ENCODE results near the gene SOSTDC1. TPM values are rescaled to one million over a fixed set of nuclear protein-coding genes. Genes with fewer than 3 reads are reported as not detected.
"Not testable (repeated sequence)": the region's sequence is repeated elsewhere in the genome, so short reads cannot be mapped to it uniquely, and the experiment has no call there.

SOSTDC1 gene, protein sequence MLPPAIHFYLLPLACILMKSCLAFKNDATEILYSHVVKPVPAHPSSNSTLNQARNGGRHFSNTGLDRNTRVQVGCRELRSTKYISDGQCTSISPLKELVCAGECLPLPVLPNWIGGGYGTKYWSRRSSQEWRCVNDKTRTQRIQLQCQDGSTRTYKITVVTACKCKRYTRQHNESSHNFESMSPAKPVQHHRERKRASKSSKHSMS
- total RNA-seq = not detected

DNA sequence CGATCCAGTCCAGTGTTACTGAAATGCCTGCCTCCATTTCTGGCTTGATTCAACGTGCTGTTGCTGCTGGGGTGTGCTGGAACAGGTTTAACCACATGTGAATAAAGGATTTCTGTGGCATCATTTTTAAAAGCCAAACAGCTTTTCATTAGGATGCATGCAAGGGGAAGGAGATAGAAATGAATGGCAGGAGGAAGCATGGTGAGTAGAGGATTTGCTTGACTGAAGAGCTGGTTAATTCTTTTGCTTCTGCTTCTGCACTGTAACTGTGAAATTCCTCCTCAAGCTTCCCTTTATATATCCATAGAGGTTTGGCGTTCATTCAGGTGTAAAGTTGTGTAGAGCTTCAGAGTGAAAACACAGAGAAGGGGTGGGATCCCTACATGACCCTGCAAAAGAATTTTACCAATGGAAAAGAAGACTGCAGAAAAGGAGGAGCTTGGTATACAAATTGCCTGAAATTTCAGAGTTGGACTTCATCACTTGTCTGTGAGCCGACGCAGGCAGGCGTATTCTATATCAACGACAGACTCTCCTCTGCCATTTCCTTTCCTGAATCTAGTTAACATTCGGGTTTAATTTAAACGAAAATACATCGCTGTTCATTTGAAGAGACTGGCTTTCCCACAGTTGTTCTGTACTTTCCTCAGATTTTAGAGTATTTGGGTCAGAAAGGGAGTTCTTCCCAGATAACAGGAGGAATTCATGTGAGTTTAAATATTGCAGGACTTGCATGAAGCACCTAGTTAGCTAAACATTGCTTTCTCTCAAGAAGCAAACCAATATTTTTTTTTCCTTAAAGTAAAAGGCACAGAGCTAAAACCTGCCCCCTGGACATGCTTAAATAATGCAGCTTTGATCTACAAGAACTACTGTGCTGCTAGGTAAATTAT is at the start of gene SOSTDC1:
SOSTDC1 (minus strand) TSS at position 270 of the 893 bp plus-strand sequence; CDS start at position 200, 70 bp downstream.
- no peak for DNase-seq
- H3K27me3 Mint-ChIP-seq = peaks cover 5% of the 10 kb centered on the region
- intact Hi-C loops (cut with micrococcal nuclease) = no loop called here
- no peaks in the 10 kb centered on the region for H3K9me3 Mint-ChIP-seq
- H3K4me3 Mint-ChIP-seq = no peak within 1 kb of the TSS
- POLR2A ChIA-PET = no interaction called here
- H3K4me1 Mint-ChIP-seq (ENCODE audit: low read depth) = no peaks in the 10 kb centered on the region
- CTCF ChIA-PET = interaction anchor here (1.0 kb wide), 1 partner anchor 99 kb away, joined by 5 read pairs; no protein-coding TSS in a partner anchor
- H3K36me3 Mint-ChIP-seq = no peaks in the 10 kb centered on the region
- no peak within 1 kb of the TSS for H3K27ac Mint-ChIP-seq

DNA sequence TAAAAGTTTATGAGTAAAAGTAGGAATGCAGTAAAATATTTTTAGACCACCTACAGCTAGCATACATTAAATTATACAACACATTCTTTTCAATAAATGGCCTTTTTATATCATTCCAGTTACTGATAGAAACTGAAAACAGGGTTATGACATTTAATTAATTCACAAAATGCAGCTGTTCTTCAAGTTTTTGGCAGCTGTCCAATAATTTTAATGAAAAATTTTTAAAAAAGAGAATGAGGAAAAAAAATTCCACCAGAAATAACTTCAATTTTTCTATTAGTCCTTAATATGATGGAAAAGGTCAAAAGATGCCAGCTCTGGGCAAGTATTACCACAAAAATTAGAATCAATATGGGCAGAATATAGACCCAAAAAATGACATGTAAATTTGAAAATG is 49.2 kb upstream of the SOSTDC1 start:
- no peaks in the 10 kb centered on the region for H3K36me3 Mint-ChIP-seq
- no peaks in the 10 kb centered on the region for H3K9me3 Mint-ChIP-seq
- ChIA-PET CTCF (interaction anchor here (0.6 kb wide), 1 partner anchor 9 kb away, joined by 5 read pairs; no protein-coding TSS in a partner anchor), POLR2A (no interaction called here)
- intact Hi-C loops (cut with micrococcal nuclease) = no loop called here
- no peaks in the 10 kb centered on the region for H3K4me1 Mint-ChIP-seq (ENCODE audit: low read depth)
- no peaks in the 10 kb centered on the region for H3K27me3 Mint-ChIP-seq
- H3K27ac Mint-ChIP-seq = no peak overlapping the region
- no peak for DNase-seq
- no peak overlapping the region for H3K4me3 Mint-ChIP-seq

DNA sequence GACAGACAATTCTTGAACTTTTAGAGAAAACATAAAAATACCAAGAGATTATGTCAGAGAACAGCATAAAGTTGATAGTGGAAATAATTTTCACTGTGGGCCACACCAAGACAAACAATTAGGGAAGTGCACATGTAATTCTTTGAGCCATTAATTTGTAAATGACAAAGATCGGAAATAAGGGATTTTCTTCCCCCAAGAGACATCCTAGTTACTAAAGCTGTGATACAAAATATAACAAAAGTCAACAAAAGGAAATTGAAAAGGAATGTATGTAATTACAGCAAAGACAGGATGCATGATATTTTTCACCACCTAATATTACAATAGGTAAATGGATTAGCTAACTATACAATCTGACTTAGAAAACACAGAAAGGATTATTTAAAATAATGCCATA is 48.7 kb upstream of the SOSTDC1 start:
- H3K36me3 Mint-ChIP-seq = no peaks in the 10 kb centered on the region
- intact Hi-C loops (cut with micrococcal nuclease) = no loop called here
- no peak overlapping the region for H3K27ac Mint-ChIP-seq
- no peaks in the 10 kb centered on the region for H3K9me3 Mint-ChIP-seq
- ChIA-PET CTCF (interaction anchor here (0.6 to 1.4 kb wide), 2 partner anchors 8 to 50 kb away, joined by 5 read pairs; no protein-coding TSS in a partner anchor), POLR2A (no interaction called here)
- no peaks in the 10 kb centered on the region for H3K4me1 Mint-ChIP-seq (ENCODE audit: low read depth)
- DNase-seq = no peak
- no peaks in the 10 kb centered on the region for H3K27me3 Mint-ChIP-seq
- no peak overlapping the region for H3K4me3 Mint-ChIP-seq

DNA sequence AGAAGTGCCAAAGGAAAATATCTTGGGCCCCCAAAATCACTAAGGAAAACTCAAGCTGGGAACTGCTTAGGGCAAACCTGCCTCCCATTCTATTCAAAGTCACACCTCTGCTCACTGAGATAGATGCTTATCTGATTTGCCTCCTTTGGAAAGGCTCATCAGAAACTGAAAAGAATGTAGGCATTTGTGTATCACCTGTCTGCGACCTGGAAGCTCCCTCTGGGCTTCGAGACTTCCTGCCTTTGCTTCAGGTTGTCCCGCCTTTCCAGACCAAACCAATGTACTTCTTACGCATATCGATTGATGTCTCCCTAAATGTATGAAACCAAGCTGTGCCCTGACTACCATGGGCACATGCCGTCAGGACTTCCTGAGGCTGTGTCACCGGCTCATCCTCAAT is 46.6 kb upstream of the SOSTDC1 start:
- Mint-ChIP-seq H3K4me3 (no peak overlapping the region), H3K4me1 (ENCODE audit: low read depth) (no peaks in the 10 kb centered on the region), H3K9me3 (no peaks in the 10 kb centered on the region), H3K27ac (no peak overlapping the region), H3K36me3 (no peaks in the 10 kb centered on the region), H3K27me3 (no peaks in the 10 kb centered on the region)
- CTCF ChIA-PET = no interaction called here
- no peak for DNase-seq
- POLR2A ChIA-PET = no interaction called here
- intact Hi-C loops (cut with micrococcal nuclease) = no loop called here

DNA sequence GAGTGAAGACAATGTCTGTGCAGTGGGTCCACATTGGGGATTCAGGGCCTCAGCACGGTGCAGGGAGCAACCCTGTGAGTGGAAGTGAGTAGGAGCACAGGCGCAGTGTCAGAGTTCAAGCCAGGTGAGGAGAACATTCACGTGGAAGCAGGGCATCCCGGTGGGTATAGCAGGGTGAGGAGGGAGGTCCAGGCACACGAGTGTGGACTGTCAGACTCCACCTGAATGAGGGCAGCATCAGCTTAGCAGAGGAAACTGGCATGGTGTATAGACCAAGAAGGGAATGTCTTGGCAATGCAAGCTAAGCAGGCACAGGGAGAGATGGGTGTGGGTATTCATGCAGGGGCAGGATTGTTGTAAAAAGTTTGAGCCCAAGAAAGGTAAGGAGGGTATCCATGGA is 45.8 kb upstream of the SOSTDC1 start:
- DNase-seq = no peak
- intact Hi-C loops (cut with micrococcal nuclease) = no loop called here
- Mint-ChIP-seq H3K36me3 (no peaks in the 10 kb centered on the region), H3K9me3 (no peaks in the 10 kb centered on the region), H3K4me1 (ENCODE audit: low read depth) (no peaks in the 10 kb centered on the region), H3K27me3 (no peaks in the 10 kb centered on the region), H3K4me3 (no peak overlapping the region), H3K27ac (no peak overlapping the region)
- POLR2A ChIA-PET = no interaction called here
- CTCF ChIA-PET = no interaction called here

DNA sequence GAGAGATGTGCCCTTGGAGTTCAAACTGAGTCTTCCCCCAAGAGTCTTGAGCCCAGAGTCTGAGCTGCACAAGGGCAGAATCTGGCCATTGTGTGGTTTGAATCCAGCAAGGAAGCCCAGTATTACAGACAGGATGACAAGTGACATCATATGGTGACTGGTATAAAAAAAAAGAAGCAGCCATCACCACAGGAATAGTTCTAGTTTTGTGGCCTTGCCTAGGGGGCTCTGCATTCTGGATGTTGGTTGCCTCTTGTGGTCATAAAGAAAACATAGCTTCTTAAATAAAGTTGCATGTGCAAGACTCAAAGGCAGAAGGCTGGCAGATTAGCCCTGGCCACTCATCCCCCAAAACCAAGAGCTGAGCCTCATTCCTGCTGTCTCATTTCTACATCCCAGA is 44.3 kb upstream of the SOSTDC1 start:
- Mint-ChIP-seq H3K27ac (no peak overlapping the region), H3K36me3 (no peaks in the 10 kb centered on the region), H3K4me3 (no peak overlapping the region), H3K27me3 (no peaks in the 10 kb centered on the region), H3K9me3 (no peaks in the 10 kb centered on the region), H3K4me1 (ENCODE audit: low read depth) (no peaks in the 10 kb centered on the region)
- intact Hi-C loops (cut with micrococcal nuclease) = no loop called here
- ChIA-PET POLR2A (no interaction called here), CTCF (no interaction called here)
- DNase-seq = no peak

DNA sequence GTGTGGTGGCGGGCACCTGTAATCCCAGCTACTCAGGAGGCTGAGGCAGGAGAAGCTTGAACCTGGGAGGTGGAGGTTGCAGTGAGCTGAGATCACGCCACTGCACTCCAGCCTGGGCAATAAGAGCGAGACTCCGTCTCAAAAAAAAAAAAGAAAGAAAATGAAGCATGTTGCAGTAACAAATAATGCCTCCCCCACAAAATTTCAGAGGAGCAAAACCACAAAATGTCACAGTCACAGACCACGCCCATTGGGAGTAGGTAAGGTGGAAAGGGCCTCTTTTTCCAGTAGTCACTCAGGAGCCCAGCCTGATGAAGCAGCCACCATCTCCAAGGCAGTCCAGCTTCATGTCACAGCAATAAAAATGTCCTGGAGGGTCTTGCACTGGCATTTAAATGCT is 40.9 kb upstream of the SOSTDC1 start:
- H3K4me3 Mint-ChIP-seq; intact Hi-C loops (cut with micrococcal nuclease); H3K36me3 Mint-ChIP-seq; H3K27me3 Mint-ChIP-seq; DNase-seq; H3K27ac Mint-ChIP-seq; POLR2A ChIA-PET; H3K4me1 Mint-ChIP-seq (ENCODE audit: low read depth); H3K9me3 Mint-ChIP-seq: not testable (repeated sequence)
- CTCF ChIA-PET = interaction anchor here (1.2 kb wide), 1 partner anchor 8 kb away, joined by 5 read pairs; no protein-coding TSS in a partner anchor

DNA sequence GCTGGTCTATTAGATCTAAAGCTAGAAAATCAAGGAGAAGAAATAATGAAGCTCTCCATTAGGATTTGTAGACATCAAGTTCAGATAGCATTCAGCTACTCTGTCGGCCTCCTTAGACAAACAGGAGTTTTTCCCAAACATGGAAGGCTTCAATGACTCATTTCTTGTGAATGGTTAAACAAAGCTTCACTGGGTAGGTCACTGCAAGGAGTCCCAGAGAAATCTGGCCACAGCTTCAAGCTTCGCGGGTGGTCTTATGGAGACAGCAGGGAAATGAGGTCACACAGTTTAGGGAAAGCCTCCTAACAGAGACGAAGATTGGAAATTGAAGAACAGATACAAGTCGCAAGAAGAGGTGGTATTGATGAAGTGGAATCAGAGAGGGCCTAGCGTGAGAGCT is 38.5 kb upstream of the SOSTDC1 start:
- ChIA-PET CTCF (no interaction called here), POLR2A (no interaction called here)
- Mint-ChIP-seq H3K27ac (no peak overlapping the region), H3K4me1 (ENCODE audit: low read depth) (no peaks in the 10 kb centered on the region), H3K9me3 (no peaks in the 10 kb centered on the region), H3K4me3 (no peak overlapping the region), H3K27me3 (no peaks in the 10 kb centered on the region), H3K36me3 (no peaks in the 10 kb centered on the region)
- intact Hi-C loops (cut with micrococcal nuclease) = no loop called here
- DNase-seq = no peak

DNA sequence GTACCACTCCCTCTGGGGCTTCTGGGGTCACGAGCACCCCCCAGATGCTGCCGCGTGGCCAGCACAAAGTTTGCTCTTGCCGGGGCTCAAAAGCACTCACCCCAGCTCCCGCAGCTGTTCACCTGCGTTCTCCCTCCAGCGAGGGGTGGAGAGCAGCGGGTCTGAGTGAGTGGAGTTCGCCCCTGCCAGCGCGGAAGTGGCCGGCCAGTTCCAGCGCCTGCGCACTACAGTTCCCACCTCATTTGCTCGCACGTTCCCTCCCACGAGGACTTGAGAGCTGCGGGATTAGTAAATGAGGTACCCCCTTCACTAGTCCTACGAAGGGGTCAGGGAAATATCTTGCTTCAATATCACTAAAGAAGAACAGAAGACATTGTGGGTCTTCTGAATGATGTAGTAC is 36.8 kb upstream of the SOSTDC1 start:
- Mint-ChIP-seq H3K4me1 (ENCODE audit: low read depth) (no peaks in the 10 kb centered on the region), H3K4me3 (no peak overlapping the region), H3K27ac (no peak overlapping the region), H3K27me3 (no peaks in the 10 kb centered on the region), H3K9me3 (no peaks in the 10 kb centered on the region), H3K36me3 (no peaks in the 10 kb centered on the region)
- ChIA-PET POLR2A (no interaction called here), CTCF (no interaction called here)
- intact Hi-C loops (cut with micrococcal nuclease) = no loop called here
- DNase-seq = no peak

DNA sequence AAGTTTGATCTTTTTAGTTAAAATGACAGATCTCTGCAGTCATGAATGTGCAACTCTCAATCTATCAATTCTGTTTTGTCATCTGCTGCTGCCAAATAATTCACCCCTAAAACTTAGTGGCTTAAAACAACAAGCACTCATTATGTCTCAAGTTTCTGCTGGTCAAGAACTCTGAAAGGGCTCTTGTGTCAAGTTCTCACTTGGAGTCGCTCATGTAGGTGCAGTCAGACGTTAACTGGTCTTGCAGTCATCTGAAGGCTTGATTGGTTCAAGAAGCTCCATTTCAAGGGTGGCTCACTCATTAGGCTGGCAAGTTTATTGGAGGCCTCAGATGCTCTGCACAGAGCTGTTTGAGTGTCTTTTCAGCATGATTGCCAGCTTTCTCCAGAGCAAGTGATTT is 32.6 kb upstream of the SOSTDC1 start:
- ChIA-PET POLR2A (no interaction called here), CTCF (interaction anchor here (1.4 kb wide), 1 partner anchor 67 kb away, joined by 3 read pairs; no protein-coding TSS in a partner anchor)
- H3K27ac Mint-ChIP-seq = no peak overlapping the region
- H3K27me3 Mint-ChIP-seq = peaks cover 2% of the 10 kb centered on the region
- no peaks in the 10 kb centered on the region for H3K36me3 Mint-ChIP-seq
- DNase-seq = no peak
- H3K4me1 Mint-ChIP-seq (ENCODE audit: low read depth) = no peaks in the 10 kb centered on the region
- no peak overlapping the region for H3K4me3 Mint-ChIP-seq
- H3K9me3 Mint-ChIP-seq = no peaks in the 10 kb centered on the region
- intact Hi-C loops (cut with micrococcal nuclease) = no loop called here

DNA sequence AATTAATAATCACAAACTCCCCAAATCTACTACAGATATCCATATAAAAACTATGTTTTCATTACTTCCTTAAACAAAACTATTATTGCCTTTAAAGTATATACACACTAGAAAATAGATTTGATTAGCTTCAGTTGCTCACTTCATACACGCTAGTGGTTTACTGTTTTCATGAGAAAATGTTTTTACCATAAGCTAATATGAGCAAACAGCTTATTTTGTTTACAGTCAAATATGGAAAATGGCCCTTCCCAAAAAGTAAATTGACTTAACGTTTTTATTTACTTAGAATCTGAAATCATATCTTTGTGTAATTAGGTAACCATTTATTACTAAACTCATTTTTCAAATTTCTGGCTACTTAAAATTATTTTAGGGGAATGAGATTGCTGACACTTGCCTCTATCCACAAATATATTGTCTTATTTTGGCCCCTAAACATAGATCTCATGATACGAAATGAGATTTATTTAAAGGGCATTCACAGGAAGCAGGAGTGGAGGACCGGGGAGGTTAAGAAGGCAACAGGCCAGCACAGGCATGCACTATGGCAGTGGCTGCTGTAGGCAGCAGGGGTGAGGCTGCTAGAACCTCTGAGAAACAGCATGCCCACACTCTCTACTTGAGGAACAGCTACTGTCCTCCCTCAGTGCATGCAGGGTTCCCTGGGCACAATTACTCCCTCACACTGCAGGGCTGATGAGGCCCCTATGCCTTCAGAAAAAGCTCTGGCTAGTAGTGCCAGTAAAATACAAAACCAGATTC is 29.6 kb upstream of the SOSTDC1 start:
- peaks cover 2% of the 10 kb centered on the region for H3K27me3 Mint-ChIP-seq
- H3K4me1 Mint-ChIP-seq (ENCODE audit: low read depth) = peaks cover 2% of the 10 kb centered on the region
- no peak for DNase-seq
- H3K9me3 Mint-ChIP-seq = no peaks in the 10 kb centered on the region
- no peaks in the 10 kb centered on the region for H3K36me3 Mint-ChIP-seq
- H3K4me3 Mint-ChIP-seq = no peak overlapping the region
- H3K27ac Mint-ChIP-seq = no peak overlapping the region
- intact Hi-C loops (cut with micrococcal nuclease) = no loop called here
- ChIA-PET CTCF (no interaction called here), POLR2A (no interaction called here)

DNA sequence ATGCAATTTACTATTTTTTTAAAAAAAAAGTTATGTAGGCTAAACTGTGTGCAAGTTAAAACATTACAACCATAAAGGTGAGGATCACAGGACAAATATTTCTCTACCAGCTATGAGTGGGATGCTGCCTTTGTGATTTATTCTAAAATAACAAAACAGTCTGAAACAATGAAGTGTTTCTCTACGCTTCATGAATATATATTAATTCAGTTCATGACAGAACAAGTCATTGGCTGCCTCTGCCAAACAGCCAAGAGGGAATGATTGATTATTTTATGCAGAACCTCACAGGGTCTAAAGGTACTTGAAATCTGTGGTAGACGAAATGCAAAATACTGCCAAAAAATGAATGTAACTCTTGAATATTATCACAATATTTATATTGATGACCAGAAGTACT is 29.0 kb upstream of the SOSTDC1 start:
- H3K9me3 Mint-ChIP-seq = no peaks in the 10 kb centered on the region
- CTCF ChIA-PET = no interaction called here
- POLR2A ChIA-PET = no interaction called here
- no peak for DNase-seq
- peaks cover 2% of the 10 kb centered on the region for H3K4me1 Mint-ChIP-seq (ENCODE audit: low read depth)
- no peak overlapping the region for H3K4me3 Mint-ChIP-seq
- H3K27me3 Mint-ChIP-seq = peaks cover 2% of the 10 kb centered on the region
- H3K27ac Mint-ChIP-seq = no peak overlapping the region
- intact Hi-C loops (cut with micrococcal nuclease) = no loop called here
- H3K36me3 Mint-ChIP-seq = no peaks in the 10 kb centered on the region

All from activated CD4-positive, alpha-beta memory T cell treated with anti-CD3 and anti-CD28 coated beads for 36 hours (primary cell).